GM19193 (cell line): ENCODE results near the gene ZFHX3.

Experiments used
- POLR2A ChIP-seq: IDR thresholded peaks from 4 replicates; pipeline ENCODE4 v1.6.1; 2011; ENCODE audit not compliant: insufficient read depth, insufficient read length; ENCODE audit errors: extremely low read depth

The ZFHX3 gene

DNA sequence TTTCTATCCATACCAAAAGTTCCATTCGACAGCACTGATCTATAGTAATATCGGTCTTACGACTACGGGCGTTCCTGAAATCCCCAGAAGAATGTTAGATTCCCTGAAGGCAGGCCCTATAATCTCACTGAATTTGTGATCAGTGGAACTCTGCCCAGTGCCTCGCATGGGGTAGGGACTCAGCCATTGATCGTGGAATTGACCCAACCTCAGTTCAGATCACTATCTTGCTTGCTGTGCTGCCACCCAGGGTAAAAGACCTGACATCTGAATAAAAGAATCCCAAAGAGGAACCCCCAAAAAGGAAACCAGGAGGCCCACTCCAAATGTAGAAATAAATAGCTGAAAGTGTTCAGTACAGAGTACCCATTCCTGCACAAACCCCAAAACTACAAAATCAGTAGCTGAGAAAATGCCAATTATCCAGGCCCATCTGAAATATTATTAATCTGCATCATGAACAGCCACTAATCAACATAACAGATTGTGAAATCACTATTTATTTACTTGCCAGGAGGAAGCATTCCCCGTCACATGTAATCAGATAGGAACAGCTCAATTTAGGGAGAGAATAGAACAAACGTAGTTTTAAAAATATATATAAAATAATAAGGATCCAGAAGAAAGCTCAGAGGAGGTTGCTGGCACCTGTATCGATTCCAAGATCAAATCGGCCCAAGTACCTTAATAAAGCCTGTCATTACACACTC lies 221.9 kb downstream of the ZFHX3 start:
- no peak for TF ChIP-seq POLR2A

DNA sequence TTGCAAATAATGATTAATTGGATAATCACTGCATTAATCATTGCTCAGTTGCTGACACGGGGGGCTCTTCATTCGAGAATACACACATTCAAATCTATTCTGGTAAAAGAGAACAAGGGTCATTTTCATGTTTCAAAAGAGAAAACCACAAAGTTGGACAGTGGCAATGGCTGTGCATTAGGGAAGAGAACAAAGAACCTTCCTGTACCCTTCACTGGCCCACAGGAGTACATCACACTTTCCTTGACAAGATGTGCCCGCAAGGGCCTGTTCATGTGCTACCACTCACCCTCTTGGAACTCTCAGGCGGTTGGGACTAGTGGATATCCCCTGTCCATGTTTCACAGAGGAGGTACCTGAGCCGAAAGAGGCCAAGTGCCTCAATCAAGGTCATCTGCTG lies 223.2 kb downstream of the ZFHX3 start:
- no peak for TF ChIP-seq POLR2A

DNA sequence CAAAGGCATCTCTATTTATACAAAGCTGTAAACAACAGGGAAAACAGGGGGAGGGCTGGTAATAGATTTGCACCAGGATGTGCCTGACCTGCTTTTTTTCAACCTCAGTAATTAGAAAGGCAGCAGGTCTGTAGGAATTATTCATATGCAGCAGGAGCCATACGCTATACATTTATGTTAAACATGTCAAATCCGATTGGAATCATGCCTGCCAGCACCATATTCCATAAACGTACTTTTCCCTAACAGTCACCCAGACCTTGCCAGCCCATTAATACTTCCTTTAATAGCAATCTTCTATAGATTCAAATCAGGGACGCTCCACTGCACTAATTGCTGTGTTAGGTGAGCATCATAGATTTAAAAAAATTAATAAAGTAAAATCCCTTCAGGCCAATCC lies 223.9 kb downstream of the ZFHX3 start:
- no peak for TF ChIP-seq POLR2A

DNA sequence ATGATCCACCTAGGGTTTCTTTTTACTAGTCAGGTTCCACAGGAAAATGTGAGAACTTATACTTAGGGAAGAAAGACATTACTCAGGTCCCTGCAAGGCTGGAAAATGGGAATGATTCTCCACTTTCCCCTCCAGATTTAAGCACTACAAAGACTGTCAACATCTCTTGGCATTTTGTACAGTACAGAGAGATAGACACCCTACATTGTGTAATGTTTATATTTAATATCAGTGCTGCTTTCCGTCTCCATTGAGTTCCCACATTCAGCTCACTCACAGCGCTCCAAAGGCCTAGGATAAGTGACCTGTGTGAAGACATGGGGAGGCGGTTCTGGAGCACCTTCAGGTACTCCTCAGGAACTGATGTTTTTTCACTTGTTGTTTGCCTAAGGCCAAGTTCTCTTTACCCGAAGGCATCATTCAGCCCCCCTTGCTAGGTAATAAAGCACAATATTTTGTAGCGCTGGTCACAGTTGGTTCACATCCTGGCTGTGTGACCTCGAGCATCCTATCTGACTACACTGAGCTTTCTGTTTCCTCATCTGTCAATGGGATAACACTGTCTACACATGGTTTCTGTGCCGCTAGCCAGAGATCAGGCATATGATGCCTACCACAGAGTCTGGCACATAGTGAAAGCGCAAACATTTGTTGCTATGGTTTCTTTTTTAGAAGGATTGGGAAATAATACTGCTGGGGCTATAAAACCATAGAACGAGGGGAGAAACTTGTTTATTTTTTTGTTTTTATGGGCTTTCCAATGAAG lies 226.6 kb downstream of the ZFHX3 start:
- no peak for TF ChIP-seq POLR2A

DNA sequence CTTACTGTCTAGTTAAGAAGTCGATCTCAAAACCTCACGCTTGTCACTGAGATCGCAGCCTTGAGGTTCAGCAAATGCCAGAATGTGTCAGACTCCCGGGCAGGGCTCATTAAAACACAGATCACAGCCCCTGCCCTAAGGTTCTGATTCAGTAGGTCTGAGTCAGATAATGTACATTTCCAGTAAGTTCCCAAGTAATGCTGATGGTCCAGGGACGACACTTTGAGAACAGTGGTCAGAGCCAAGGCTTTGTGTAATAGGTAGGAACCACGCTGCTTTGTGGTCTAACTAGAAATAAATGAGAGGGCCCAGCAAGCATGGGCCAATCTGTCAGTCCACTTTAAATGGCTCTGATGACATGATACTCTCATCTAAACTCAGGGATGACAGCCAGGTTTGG lies 228.6 kb downstream of the ZFHX3 start:
- no peak for TF ChIP-seq POLR2A

DNA sequence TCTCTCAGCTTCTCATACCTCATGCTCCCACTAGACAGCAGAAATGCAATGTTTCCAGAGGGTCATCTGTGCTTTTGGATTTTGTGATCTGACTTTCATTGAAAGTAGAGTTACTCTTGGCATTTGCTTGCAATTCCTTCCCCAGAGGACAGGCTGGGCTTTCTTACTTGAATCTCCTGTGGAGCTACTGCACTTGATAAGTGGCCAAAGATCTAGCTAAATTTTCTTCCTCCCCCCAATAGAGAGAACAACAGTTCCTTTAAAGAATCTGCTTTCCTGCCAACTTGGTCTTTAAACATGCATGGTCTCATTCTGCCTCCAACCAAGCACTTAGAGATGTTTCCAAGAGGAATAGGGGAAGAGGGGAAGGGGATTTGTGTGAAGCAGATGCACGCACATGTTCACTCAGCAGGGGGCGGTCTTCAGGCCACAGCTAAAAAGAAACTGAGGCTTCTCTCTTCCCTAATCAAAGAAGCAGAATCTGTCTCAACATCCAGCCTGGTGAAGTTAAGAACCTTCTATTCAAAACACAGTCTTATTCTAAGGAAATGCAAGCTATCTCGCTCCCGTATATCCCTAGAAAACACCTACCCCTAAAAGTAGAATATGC lies 229.6 kb downstream of the ZFHX3 start:
- no peak for TF ChIP-seq POLR2A

DNA sequence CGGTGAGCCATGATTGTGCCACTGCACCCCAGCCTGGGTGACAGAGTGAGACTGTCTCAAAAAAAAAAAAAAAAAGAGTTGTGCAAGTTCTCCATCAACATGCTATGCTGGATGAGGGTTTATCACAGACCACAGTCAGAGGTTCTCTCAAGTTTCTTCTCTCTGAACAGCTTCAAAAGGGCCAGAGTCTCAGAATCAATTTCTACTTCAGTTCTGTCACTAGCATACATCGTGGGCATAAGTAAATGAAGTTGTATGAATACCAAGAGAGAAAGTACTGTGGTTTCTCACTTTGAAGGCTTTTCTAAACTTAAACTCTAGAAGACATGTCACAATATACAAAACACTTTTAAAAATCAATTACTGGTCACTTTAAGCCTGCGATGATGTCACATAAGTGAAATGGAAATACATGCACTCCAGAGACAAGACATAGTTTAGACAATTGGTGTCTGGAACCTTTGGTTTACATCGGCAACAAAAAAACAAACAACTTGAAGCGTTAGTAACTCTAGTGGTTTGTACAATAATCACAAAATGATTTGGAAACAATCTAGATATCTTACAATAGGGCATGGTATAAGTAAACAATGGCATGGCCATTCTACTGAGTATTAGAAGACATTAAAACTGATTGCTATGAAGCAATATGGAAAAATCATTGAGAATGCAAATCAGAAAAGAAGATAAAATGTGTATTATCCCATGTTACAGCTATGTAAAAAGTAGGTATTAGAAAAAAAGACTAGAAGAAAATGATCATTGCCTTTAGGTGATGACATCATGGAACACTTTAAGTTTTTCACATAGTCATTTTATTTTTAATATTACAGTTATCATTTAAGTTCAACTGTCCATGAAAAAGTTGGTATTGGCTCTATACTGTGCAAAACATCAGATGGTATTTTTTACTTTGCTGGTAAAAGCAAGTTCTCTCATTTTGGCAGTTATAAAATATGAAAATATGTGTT lies 232.3 kb downstream of the ZFHX3 start:
- no peak for TF ChIP-seq POLR2A

DNA sequence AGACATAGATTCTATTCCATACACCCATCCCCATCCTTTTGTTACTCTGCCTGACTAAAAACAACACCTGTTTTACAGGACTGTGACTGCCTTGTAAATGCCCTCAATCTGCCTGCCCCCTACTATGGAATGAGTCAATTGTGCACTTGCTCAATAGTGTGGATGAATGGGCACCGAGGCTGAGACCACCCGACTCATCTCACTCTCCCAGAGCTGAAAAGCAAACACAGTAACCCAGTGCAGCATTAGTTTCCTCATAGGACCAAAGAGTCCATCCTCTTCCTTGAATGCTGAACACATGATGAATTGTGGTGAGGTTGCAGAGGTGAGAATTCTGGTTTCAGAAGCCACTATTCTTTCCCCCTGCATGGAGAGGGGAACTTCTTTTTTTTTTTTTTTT lies 233.7 kb downstream of the ZFHX3 start:
- no peak for TF ChIP-seq POLR2A

DNA sequence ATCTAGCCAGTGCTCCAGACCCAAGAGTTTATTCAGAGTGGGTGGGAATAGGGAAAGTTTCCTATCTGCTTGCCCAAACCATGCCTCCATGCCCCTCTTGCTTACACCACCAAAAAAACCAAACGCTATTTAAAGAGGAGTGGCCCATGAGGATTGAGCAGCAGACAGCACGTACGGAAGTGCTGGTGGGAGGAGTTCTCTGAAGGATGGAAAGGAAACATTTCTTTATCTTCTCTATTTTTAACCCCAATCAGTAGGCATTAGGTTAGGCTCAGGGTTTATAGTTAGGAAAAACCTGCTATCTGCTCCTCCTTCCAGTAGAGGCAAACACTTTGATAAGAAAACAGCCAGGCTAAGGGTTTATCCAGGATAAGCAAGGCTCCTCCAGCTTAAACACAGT lies 235.3 kb downstream of the ZFHX3 start:
- TF ChIP-seq POLR2A, result no peak

DNA sequence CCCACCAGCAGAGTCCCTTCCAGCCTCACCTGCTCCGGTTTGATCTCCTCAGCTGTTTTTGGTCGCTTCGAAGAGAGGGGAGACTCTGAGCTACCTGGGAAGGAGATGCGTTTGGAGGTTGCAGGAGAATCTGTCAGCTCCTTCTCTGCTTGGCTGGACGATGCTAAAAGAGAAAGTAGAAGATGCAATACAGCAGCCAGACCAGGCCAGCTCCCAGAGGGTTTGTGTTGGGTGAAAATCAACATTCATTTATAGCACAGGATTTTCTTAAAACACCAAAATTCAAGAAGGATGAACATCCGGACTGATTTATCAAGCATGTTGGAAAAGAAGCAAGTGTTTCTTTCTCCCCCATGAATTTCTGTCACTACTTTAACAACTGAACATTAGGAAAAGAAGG lies 236.1 kb downstream of the ZFHX3 start:
- no peak for TF ChIP-seq POLR2A

DNA sequence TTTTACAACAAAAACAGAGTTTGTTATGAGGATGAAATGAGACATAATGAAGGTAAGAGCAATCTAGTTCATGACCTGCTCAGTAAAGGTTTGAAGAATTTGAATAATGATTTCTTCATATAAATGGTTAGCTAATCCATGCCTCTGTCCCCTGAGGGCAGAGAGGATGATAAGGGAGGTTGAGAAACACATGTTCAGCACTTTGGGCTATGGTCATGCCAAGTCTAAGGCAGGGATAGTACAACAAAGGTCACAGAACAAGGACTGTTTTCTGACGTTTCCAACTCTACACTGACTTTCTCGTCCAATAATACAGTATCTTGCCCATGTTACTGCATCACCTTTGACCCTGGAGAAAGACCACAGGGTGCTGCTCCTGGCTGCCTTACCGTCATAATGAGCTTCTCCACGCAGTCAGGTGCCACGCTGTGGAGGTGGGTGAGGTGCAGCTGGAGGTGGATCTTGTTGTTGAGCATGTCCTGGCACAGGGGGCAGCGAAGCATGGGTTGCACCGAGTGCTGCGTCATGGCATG lies 236.7 kb downstream of the ZFHX3 start:
- TF ChIP-seq POLR2A, result no peak

DNA sequence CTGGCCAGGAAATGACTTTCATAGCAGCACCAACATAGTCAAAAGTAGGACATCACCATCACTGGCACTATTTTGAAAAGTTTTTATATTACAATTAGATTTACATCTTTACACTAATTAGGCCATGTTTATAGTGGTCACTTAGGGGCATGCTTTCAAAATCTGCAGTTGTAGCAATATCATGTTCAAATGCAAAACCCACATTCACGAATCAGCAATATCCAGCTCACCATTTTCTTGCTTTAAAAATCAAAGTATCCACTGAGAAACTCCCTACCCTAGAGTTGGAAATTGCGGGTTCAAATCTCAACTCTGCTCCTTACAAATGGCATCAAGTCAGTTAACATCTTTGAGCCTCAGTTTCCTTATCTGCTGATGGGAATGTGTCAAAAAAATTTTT lies 237.4 kb downstream of the ZFHX3 start:
- no peak for TF ChIP-seq POLR2A

DNA sequence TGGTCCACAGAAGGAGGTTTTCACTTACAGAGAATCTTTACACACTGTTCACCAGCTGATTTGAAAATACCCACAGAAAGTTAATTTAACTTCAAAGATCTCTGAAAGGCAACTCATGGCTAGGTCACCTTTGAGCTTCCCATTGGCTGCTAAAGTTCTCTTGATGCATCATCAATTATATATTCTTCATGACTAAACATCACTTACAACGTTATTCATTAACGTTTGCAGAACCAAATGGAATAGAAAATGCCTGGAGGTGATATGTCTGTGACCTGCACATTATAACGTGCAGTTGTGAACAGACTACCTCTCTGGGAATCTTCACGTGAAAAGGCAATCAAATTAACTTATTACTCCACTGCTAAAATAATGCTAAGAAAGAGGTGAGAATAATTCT lies 238.5 kb downstream of the ZFHX3 start:
- no peak for TF ChIP-seq POLR2A

DNA sequence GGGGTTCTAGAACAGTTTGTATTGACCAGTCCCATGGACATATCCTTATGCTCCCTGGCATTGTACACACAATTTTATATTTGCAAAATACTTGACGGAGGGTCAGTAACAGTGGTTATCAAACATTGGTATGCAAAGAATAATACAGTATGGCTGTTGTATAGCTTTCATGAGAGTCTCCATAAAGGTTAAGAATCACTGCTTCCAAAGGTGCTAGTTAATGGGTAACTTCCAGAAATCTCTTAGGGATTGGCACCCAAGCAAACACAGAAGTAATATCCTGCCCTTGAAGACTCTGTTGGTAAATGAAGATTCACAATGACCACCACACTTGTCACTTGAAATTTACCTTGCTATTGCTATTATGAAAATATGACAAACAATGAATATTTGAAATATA lies 239.2 kb downstream of the ZFHX3 start:
- TF ChIP-seq POLR2A, result no peak

DNA sequence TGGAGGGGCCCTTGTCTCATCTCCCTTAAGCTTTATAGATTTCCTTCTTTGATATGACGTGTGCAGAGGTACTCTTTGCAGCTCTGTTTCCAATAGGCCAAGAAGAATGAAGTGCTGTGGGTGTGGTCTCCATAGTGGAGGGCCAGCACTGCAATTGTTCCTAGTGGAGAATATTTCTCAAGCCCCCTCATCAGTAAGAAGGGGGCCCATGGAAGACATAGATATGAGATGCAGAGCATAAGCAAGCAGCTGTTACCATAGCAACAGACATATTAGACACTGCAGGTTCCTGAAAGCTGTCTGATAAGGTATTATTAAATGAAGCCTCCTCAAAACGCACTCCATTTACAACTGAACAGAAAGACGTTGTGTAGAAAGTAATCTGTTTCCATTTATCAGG lies 240.7 kb downstream of the ZFHX3 start:
- TF ChIP-seq POLR2A, result no peak

DNA sequence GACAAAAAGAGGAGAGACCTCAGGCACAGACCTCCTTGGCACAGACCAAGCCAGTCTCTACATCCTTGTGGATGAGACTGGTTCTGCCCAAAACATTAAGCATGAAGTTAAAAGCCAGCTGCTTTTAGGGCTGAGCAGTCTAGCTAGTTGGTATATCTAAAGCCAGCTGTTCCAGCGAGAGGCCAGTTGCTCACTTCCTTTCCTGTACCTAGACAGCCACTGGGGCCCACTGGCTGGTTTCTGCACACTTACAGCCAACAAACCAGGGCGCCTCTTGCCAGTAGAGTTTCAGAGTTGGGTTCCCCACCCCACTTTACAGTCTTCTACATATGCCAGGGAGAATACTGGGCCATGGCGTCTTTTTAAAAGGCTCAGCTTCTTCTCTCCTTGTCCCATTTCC lies 242.4 kb downstream of the ZFHX3 start:
- no peak for TF ChIP-seq POLR2A
